Smooth muscle cell (in vitro differentiated cells): Measurements from ENCODE around the gene DGKE. TPM values are rescaled to one million over a fixed set of nuclear protein-coding genes. Genes with fewer than 3 reads are reported as not detected.

Experiments
- DNase-seq: peaks from one replicate; lab custom pipeline; 2025; ENCODE audit not compliant: unreplicated experiment; lab: John Stamatoyannopoulos, UW
- H2AFZ ChIP-seq: fragments of 200-600 bp; sonication (generic); 2 replicates; pipeline ENCODE4 v1.6.0; 2016; ENCODE audit warnings: antibody characterized with exemption, low read depth, mild to moderate bottlenecking
- H3F3A ChIP-seq: fragments of 200-600 bp; sonication (generic); 2 replicates; pipeline ENCODE4 v1.6.0; 2017; ENCODE audit warnings: antibody characterized with exemption, low read depth
- H3K27ac ChIP-seq: fragments of 200-600 bp; sonication (generic); 2 replicates; pipeline ENCODE4 v1.5.1; 2016; ENCODE audit warnings: low read depth, mild to moderate bottlenecking
- H3K27me3 ChIP-seq: fragments of 200-600 bp; sonication (generic); 2 replicates; pipeline ENCODE4 v1.6.1; 2016; ENCODE audit warnings: low read depth, mild to moderate bottlenecking
- H3K36me3 ChIP-seq: fragments of 200-600 bp; sonication (generic); 2 replicates; pipeline ENCODE4 v1.5.1; 2016; ENCODE audit warnings: low read depth
- H3K4me1 ChIP-seq: fragments of 200-600 bp; sonication (generic); 2 replicates; pipeline ENCODE4 v1.5.1; 2016; ENCODE audit warnings: low read depth
- H3K4me2 ChIP-seq: fragments of 200-600 bp; sonication (generic); 2 replicates; pipeline ENCODE4 v1.6.0; 2016; ENCODE audit warnings: mild to moderate bottlenecking
- H3K4me3 ChIP-seq: fragments of 200-600 bp; sonication (generic); 2 replicates; pipeline ENCODE4 v1.5.1; 2016; ENCODE audit warnings: mild to moderate bottlenecking
- H3K79me2 ChIP-seq: fragments of 200-600 bp; sonication (generic); 2 replicates; pipeline ENCODE4 v1.6.0; 2016; ENCODE audit warnings: low read depth, mild to moderate bottlenecking
- H3K9ac ChIP-seq: fragments of 200-600 bp; sonication (generic); 2 replicates; pipeline ENCODE4 v1.6.0; 2016; ENCODE audit warnings: low read depth
- H3K9me3 ChIP-seq: fragments of 200-600 bp; sonication (generic); replicated peaks from 2 replicates; pipeline ENCODE4 v1.5.1; 2016; ENCODE audit warnings: low read depth
- H4K20me1 ChIP-seq: fragments of 200-600 bp; sonication (generic); 2 replicates; pipeline ENCODE4 v1.6.0; 2016; ENCODE audit warnings: low read depth
- CTCF ChIP-seq: fragments of 200-600 bp; sonication (generic); IDR thresholded peaks from 2 replicates; pipeline ENCODE4 v1.5.1; 2017; ENCODE audit warnings: borderline replicate concordance, mild to moderate bottlenecking, antibody characterized with exemption; ENCODE audit not compliant: insufficient read depth, poor library complexity, severe bottlenecking
- WGBS: methylation state at CpG from one replicate; pipeline ENCODE4 v1.1.7; 2016; ENCODE audit warnings: low lambda C conversion rate; 5-methylcytosine and 5-hydroxymethylcytosine counted together
- polyA plus RNA-seq: library from polyadenylated mRNA; unstranded; fragments of >200 nt; fragmentation: Nextera tagmentation; extraction: Ambion mirVana; gene quantifications from 2 replicates; pipeline ENCODE4 v1.2.1, GENCODE V29; 2016
- total RNA-seq: library from RNA; depleted of rRNA; stranded (reverse); fragments of >200 nt; gene quantifications from 2 replicates; pipeline ENCODE4 v1.2.3, GENCODE V29; 2014

The DGKE gene
- total and polyA plus RNA-seq, 2 experiments from 2014 or later = 1.2 to 5.9 TPM

DNA sequence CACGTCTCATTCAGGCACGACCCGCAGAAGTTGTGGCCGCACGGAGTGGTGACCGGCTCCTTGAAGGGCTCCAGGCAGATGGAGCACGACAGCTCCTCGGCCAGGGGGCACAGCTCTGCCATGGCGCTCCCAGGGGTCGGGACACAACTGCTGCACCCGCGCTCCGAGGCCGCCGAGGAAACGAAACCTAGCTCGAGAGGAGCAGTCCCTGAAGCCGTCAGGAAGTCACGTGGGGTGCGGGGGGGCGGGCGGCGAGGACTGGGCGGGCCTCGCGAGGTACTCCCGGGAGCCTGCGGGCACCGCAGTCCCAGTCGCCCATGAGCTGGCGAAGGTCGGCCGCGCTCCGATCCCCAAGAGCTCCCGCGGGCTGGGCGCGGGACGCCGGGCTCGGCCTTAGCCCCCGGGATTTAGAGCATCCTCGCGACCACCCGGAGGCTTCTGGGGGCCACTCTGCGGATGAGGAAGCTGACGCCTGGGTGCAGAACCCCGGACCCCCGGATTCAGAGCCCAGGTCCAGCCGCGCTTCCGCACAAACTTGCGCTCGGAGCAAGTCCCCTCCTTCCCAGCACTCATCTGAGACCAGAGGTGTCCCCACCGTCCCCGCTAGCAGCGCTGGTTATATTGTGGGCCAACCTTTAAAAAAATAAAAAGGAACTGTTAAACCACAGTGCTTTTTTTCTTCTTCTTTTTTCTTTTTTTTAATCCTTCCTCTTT, 80.1 kb downstream of the DGKE start, which contains the start of gene TRIM25:
TRIM25 (minus strand) TSS at position 183 of the 714 bp plus-strand sequence; CDS start at position 122, 61 bp downstream.
- H3K79me2 ChIP-seq = no peaks in the 10 kb centered on the region
- H3K4me3 ChIP-seq = peak within 1 kb of the TSS; percentile 86
- no peaks in the 10 kb centered on the region for H3F3A ChIP-seq
- peaks cover 4% of the 10 kb centered on the region for H3K4me1 ChIP-seq
- H2AFZ ChIP-seq = peak within 1 kb of the TSS; percentile 87
- WGBS = under 1% methylated on average over 57 of the region's 58 CpGs
- H4K20me1 ChIP-seq = no peaks in the 10 kb centered on the region
- H3K9me3 ChIP-seq = no peaks in the 10 kb centered on the region
- TF ChIP-seq CTCF = no peak
- H3K27me3 ChIP-seq = no peaks in the 10 kb centered on the region
- H3K36me3 ChIP-seq = no peaks in the 10 kb centered on the region
- H3K4me2 ChIP-seq = peak within 1 kb of the TSS; percentile 91
- peak within 1 kb of the TSS; percentile 91 for H3K27ac ChIP-seq
- peak within 1 kb of the TSS; percentile 87 for H3K9ac ChIP-seq
- peak; percentile 84 for DNase-seq

DNA sequence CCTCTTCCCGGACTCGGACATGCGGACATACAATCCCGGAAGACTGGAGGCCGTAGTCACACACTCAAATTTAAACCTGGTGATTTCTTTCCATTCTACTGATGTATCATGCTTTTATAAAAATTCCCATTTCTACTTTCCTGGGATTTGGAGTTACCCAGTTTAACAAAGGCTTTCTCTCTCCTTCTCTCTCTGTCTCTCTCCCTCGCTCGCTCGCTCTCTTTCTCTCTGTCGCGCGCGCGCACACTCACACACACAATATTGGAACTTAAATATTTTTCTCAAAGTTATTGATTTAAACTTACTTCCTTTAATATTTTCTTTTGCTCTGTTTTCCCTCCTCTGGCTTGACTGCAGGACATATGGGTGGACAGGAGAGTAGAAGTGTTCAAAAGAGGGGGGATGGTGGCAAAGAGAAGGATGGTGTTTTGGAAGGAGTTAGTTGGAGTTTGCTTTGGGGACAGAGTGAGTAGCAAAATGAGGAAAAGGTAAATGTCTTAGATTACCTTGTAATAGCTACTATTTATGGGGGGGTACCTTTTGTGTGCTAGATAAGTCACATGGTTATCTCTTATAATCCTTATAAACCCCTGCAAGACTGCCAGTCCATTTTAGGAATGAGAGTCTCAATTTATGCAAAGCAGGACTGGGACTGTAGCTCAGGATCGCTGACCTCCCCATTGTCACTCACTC, 80.8 kb downstream of the DGKE start:
- H3K4me2 ChIP-seq = peak overlapping the region; percentile 91
- TF ChIP-seq CTCF = no peak
- H3K27ac ChIP-seq = peak overlapping the region; percentile 91
- no peaks in the 10 kb centered on the region for H3K36me3 ChIP-seq
- peak overlapping the region; percentile 86 for H3K4me3 ChIP-seq
- H3K27me3 ChIP-seq = no peaks in the 10 kb centered on the region
- H3K9me3 ChIP-seq = no peaks in the 10 kb centered on the region
- peak overlapping the region; percentile 87 for H3K9ac ChIP-seq
- no peaks in the 10 kb centered on the region for H3K79me2 ChIP-seq
- H2AFZ ChIP-seq = peak overlapping the region; percentile 71
- H3F3A ChIP-seq = no peaks in the 10 kb centered on the region
- no peaks in the 10 kb centered on the region for H4K20me1 ChIP-seq
- H3K4me1 ChIP-seq = peaks cover 4% of the 10 kb centered on the region
- DNase-seq = no peak
- 22% methylated on average over 14 of the region's 14 CpGs for WGBS

GRCh38 chr17:56917559-56918296, 83.8 kb downstream of the DGKE start:
- Histone ChIP-seq H3K4me1 (peaks cover 4% of the 10 kb centered on the region), H3K36me3 (no peaks in the 10 kb centered on the region), H3K27ac (no peak overlapping the region), H4K20me1 (no peaks in the 10 kb centered on the region), H3K79me2 (no peaks in the 10 kb centered on the region), H3K9ac (no peak overlapping the region), H3K4me3 (no peak overlapping the region), H2AFZ (no peak overlapping the region), H3K9me3 (no peaks in the 10 kb centered on the region), H3K27me3 (no peaks in the 10 kb centered on the region), H3K4me2 (no peak overlapping the region), H3F3A (no peaks in the 10 kb centered on the region)
- 96% methylated on average over 4 of the region's 4 CpGs for WGBS
- DNase-seq = no peak
- TF ChIP-seq CTCF = no peak
